Parathyroid adenoma (tissue), 2 donors: Measurements from ENCODE around the gene TBATA.

Experiments used
- H2AFZ ChIP-seq: fragments of 300-600 bp; sonication (generic); one replicate; pipeline ENCODE4 v1.7.0; 2017; ENCODE audit warnings: antibody characterized with exemption, mild to moderate bottlenecking
- H3K27ac ChIP-seq: fragments of 300-600 bp; sonication (generic); one replicate; pipeline ENCODE4 v1.7.0; 2017
- H3K27me3 ChIP-seq: fragments of 300-600 bp; sonication (generic); one replicate; pipeline ENCODE4 v1.7.0; 2017; ENCODE audit warnings: low read length; ENCODE audit not compliant: control insufficient read depth, insufficient read depth
- H3K36me3 ChIP-seq: fragments of 300-600 bp; sonication (generic); one replicate; pipeline ENCODE4 v1.7.0; 2017; ENCODE audit warnings: low read length; ENCODE audit not compliant: control insufficient read depth, insufficient read depth
- H3K4me1 ChIP-seq: fragments of 300-600 bp; sonication (generic); one replicate; pipeline ENCODE4 v1.7.0; 2017; ENCODE audit warnings: control low read depth
- H3K4me2 ChIP-seq: fragments of 300-600 bp; sonication (generic); one replicate; pipeline ENCODE4 v1.7.0; 2017; ENCODE audit warnings: low read length
- H3K4me3 ChIP-seq: fragments of 300-600 bp; sonication (generic); one replicate; pipeline ENCODE4 v1.7.0; 2017; ENCODE audit warnings: low read depth, low read length
- H3K79me2 ChIP-seq: fragments of 300-600 bp; sonication (generic); one replicate; pipeline ENCODE4 v1.7.0; 2017; ENCODE audit warnings: control low read depth
- H3K9ac ChIP-seq: fragments of 300-600 bp; sonication (generic); one replicate; pipeline ENCODE4 v1.7.0; 2017; ENCODE audit warnings: mild to moderate bottlenecking
- H3K9me3 ChIP-seq: fragments of 300-600 bp; sonication (generic); one replicate; pipeline ENCODE4 v1.7.0; 2017; ENCODE audit warnings: low read length; ENCODE audit not compliant: control insufficient read depth
- CTCF ChIP-seq: fragments of 300-600 bp; sonication (generic); IDR thresholded peaks from one replicate; pipeline ENCODE4 v1.7.0; 2017; ENCODE audit warnings: antibody characterized with exemption, mild to moderate bottlenecking
- donor health status: primary hyperparathyroidism.

Gene TBATA

DNA sequence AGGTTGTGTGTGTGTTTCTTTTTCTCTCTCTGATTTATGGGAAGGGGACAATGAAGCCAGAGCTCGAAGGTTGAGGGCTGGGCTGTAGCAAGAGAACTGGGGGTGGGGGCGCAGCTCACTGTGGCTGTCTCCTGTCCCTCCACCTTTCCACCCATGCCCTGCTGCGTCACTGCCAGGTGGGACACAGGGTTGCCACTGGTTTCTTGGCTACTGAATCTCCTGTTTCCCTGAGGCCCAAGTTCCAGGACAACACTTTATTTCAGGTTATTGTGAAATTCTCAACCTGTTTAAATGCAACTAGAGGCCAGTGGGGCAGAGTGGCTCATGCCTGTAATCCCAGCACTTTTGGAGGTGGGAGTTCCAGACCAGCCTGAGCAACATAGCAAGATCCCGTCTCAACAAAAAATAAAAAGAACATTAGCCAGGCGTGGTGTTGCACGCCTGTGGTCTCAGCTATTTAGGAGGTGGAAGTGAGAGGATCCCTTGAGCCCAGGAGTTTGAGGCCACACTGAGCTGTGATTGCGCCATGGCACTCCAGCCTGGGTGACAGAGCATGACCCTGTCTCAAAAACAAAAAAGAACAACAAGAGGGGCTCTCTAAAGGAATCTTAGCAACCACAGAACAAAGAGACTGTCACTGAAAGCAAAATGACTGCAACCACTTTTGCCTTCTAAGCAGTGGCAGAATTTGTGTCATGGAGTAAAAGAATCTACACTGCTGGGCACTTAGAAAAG lies 22.6 kb downstream of the TBATA start:
- H3K4me2 ChIP-seq, result no peak overlapping the region
- no peaks in the 10 kb centered on the region for H3K9me3 ChIP-seq
- H3K27me3 ChIP-seq, result no peaks in the 10 kb centered on the region

DNA sequence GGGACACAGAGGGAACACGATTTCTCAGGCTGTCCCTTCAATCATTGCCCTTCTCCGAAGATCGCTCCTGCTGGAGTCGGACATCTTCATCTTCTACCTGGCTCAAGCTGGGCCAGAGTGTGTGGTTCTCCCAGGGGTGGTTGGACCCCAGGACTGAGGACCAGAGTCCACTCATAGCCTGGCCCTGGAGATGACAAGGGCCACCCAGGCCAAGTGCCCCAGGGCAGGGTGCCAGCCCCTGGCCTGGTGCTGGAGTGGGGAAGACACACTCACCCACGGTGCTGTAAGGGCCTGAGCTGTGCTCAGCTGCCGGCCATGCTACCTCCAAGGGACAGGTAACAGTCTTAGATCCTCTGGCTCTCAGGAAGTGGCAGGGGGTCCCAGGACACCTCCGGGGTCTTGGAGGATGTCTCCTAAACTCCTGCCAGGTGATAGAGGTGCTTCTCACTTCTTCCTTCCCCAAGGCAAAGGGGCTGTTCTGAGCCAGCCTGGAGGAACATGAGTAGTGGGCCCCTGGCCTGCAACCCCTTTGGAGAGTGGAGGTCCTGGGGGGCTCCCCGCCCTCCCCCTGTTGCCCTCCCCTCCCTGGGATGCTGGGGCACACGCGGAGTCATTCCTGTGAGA lies 23.3 kb downstream of the TBATA start:
- Histone ChIP-seq H3K4me1 (no peaks in the 10 kb centered on the region), H3K27ac (no peak overlapping the region), H2AFZ (no peak overlapping the region), H3K4me2 (no peak overlapping the region), H3K27me3 (no peaks in the 10 kb centered on the region), H3K79me2 (no peaks in the 10 kb centered on the region), H3K9ac (no peak overlapping the region), H3K4me3 (no peak overlapping the region), H3K36me3 (no peaks in the 10 kb centered on the region), H3K9me3 (no peaks in the 10 kb centered on the region)
- no peak for TF ChIP-seq CTCF

More for the DNA sequence above, 22.6 kb downstream of the TBATA start:
- no peaks in the 10 kb centered on the region for H3K79me2 ChIP-seq
- no peak for TF ChIP-seq CTCF
- H3K4me1 ChIP-seq, result no peaks in the 10 kb centered on the region
- no peak overlapping the region for H3K27ac ChIP-seq
- no peak overlapping the region for H2AFZ ChIP-seq
- H3K4me3 ChIP-seq, result no peak overlapping the region
- no peak overlapping the region for H3K9ac ChIP-seq
- no peaks in the 10 kb centered on the region for H3K36me3 ChIP-seq

DNA sequence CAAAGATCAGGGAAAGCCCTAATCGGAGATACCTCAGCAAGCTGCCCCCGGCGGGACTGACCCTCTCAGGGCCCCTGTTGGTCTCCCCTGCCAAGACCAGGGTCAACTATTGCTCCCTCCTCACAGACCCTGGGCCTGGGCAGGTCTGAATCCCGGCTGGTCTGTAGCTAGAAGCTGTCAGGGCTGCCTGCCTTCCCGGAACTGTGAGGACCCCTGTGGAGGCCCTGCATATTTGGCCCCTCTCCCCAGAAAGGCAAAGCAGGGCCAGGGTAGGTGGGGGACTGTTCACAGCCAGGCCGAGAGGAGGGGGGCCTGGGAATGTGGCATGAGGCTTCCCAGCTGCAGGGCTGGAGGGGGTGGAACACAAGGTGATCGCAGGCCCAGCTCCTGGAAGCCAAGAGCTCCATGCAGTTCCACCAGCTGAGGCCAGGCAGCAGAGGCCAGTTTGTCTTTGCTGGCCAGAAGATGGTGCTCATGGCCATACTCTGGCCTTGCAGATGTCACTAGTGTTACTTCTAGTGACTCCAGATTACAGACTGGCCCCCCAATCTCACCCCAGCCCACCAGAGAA lies 24.1 kb downstream of the TBATA start:
- no peak for TF ChIP-seq CTCF
- H2AFZ ChIP-seq, result no peak overlapping the region
- H3K4me2 ChIP-seq, result no peak overlapping the region
- no peak overlapping the region for H3K27ac ChIP-seq
- H3K9me3 ChIP-seq, result no peaks in the 10 kb centered on the region
- no peaks in the 10 kb centered on the region for H3K79me2 ChIP-seq
- H3K4me1 ChIP-seq, result no peaks in the 10 kb centered on the region
- no peak overlapping the region for H3K9ac ChIP-seq
- H3K4me3 ChIP-seq, result no peak overlapping the region
- H3K36me3 ChIP-seq, result no peaks in the 10 kb centered on the region
- no peaks in the 10 kb centered on the region for H3K27me3 ChIP-seq

DNA sequence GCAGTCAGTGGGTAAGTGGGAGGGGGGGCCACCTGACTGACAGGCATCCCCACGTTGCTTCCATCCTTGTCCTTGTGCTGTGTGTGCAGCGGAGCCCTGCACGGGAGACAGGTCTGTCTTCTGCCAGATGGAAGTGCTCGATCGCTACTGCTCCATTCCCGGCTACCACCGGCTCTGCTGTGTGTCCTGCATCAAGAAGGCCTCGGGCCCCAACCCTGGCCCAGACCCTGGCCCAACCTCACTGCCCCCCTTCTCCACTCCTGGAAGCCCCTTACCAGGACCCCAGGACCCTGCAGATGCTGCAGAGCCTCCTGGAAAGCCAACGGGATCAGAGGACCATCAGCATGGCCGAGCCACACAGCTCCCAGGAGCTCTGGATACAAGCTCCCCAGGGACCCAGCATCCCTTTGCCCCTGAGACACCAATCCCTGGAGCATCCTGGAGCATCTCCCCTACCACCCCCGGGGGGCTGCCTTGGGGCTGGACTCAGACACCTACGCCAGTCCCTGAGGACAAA lies 24.8 kb downstream of the TBATA start:
- H3K79me2 ChIP-seq, result no peaks in the 10 kb centered on the region
- H2AFZ ChIP-seq, result no peak overlapping the region
- TF ChIP-seq CTCF, result no peak
- no peak overlapping the region for H3K27ac ChIP-seq
- no peak overlapping the region for H3K9ac ChIP-seq
- H3K4me3 ChIP-seq, result no peak overlapping the region
- H3K4me2 ChIP-seq, result no peak overlapping the region
- no peaks in the 10 kb centered on the region for H3K9me3 ChIP-seq
- H3K27me3 ChIP-seq, result no peaks in the 10 kb centered on the region
- H3K36me3 ChIP-seq, result no peaks in the 10 kb centered on the region
- H3K4me1 ChIP-seq, result no peaks in the 10 kb centered on the region
